ENCODE results near the gene ZNF346.

DNA sequence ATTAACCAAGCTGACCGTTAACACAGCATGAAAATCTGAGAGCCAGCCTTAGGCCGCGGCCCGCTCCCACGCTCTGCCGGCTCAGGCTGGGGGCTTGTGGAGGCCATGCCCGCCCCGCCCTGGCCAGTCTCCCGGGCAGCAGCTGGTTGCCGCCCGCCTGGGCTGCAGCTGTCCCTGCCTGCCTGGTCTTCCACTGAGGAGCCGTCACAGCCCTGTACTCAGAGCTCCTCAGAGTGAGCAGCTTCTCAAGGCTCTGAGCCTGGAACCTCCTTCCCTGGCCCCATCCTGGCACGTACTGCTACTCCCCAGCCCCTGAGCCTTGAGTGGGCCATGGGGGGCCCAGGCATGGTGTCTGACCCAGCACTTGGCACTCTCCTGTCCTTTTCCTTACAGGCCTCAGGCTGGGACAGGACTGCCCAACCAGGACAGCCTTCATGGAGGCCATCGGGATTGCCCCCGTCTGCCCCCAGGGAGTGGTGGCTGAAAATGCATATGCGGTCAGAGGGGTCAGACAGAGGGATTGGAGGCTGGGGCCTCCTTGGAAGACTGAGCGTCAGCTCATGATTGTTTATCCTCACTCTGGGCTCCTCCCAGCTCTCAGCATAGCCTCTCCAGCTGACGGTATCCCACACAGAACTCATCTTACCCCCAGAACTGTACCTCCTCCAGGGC is 76.1 kb downstream of the ZNF346 start:
- TF ChIP-seq EZH2 (IDR thresholded peaks at IDR 0.05; ENCODE audit: borderline replicate concordance, low read depth, low read length, severe bottlenecking): no peak
- TF ChIP-seq, protein P1, sequence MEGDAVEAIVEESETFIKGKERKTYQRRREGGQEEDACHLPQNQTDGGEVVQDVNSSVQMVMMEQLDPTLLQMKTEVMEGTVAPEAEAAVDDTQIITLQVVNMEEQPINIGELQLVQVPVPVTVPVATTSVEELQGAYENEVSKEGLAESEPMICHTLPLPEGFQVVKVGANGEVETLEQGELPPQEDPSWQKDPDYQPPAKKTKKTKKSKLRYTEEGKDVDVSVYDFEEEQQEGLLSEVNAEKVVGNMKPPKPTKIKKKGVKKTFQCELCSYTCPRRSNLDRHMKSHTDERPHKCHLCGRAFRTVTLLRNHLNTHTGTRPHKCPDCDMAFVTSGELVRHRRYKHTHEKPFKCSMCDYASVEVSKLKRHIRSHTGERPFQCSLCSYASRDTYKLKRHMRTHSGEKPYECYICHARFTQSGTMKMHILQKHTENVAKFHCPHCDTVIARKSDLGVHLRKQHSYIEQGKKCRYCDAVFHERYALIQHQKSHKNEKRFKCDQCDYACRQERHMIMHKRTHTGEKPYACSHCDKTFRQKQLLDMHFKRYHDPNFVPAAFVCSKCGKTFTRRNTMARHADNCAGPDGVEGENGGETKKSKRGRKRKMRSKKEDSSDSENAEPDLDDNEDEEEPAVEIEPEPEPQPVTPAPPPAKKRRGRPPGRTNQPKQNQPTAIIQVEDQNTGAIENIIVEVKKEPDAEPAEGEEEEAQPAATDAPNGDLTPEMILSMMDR (IDR thresholded peaks at IDR 0.05; ENCODE audit: borderline replicate concordance, extremely low read depth, low read length, poor library complexity, severe bottlenecking): no peak
